ENCODE measurements around the gene QSOX2. TPM values are rescaled to one million over a fixed set of nuclear protein-coding genes. Genes with fewer than 3 reads are reported as not detected.

Gene QSOX2
- total RNA-seq, 1 donor = 7.1 TPM

DNA sequence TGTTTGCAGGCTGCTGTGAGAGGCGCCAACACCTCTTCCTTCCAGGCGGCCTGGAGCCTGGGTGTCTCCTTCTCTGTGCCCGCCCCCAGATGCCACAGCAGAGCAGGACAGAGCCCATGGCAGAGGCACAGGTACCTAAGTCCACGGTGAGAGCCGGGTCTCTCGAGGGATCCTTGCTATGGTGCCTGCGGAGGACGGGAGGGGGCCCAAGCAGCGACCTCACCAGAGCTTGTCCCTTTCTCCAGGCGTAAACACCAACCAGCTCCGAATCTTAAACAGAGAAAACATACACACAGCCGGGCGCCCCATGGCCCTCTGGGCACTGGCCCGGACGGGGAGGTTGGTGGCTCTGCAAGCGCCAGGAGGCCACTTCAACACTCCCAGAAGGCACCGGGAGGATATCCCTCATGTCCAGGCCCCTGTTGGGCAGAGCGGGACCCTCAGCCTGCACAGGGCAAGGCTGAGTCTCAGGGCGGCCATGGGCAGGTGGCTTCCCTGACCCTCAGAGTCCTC, 46.5 kb upstream of the QSOX2 start:
- DNase-seq (ENCODE audit: low read depth) = no peak
- H3K4me3 ChIP-seq (ENCODE audit: low read depth, low read length) = no peak overlapping the region
- TF ChIP-seq, protein P1, sequence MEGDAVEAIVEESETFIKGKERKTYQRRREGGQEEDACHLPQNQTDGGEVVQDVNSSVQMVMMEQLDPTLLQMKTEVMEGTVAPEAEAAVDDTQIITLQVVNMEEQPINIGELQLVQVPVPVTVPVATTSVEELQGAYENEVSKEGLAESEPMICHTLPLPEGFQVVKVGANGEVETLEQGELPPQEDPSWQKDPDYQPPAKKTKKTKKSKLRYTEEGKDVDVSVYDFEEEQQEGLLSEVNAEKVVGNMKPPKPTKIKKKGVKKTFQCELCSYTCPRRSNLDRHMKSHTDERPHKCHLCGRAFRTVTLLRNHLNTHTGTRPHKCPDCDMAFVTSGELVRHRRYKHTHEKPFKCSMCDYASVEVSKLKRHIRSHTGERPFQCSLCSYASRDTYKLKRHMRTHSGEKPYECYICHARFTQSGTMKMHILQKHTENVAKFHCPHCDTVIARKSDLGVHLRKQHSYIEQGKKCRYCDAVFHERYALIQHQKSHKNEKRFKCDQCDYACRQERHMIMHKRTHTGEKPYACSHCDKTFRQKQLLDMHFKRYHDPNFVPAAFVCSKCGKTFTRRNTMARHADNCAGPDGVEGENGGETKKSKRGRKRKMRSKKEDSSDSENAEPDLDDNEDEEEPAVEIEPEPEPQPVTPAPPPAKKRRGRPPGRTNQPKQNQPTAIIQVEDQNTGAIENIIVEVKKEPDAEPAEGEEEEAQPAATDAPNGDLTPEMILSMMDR (IDR thresholded peaks at IDR 0.05; ENCODE audit: insufficient read depth, low read length) = no peak

DNA sequence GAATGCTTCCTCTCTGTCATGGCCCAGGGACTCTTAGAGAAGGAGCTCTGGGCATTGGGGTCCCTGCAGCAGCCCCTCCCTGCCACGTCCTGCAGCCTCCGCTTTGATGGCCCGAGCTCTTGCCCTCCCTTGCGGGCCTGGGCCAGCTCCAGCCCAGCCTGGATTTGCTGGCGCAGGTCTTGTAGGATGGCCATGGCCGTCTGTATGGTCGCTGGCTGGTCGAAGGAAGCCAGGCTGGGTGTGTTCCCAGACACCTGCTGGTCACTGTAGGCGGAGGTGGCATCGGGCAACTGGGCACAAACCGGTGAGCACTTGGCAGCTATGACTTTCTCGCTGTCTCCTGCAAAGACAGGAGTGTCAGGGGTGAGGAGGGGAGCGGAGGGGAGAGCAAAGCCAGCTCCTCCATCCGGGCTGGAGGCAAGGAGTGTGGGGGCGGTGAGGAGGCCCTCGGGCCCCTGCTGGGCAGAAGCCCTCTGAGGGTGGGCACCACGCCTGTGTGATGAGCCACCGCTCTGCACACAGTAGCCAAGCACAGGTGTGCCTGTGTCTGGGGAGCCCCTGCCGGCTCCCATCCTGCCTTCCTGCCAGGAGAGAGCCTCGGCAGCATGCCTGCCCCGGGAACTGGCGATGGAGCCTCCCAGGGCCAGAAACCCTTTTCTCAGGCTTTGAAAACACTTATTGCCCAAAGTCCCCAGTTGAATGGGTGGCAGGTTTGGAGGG, 45.9 kb upstream of the QSOX2 start:
- H3K4me3 ChIP-seq (ENCODE audit: low read depth, low read length) = no peak overlapping the region
- TF ChIP-seq, protein P1 (IDR thresholded peaks at IDR 0.05; ENCODE audit: insufficient read depth, low read length) = no peak
- DNase-seq (ENCODE audit: low read depth) = no peak

DNA sequence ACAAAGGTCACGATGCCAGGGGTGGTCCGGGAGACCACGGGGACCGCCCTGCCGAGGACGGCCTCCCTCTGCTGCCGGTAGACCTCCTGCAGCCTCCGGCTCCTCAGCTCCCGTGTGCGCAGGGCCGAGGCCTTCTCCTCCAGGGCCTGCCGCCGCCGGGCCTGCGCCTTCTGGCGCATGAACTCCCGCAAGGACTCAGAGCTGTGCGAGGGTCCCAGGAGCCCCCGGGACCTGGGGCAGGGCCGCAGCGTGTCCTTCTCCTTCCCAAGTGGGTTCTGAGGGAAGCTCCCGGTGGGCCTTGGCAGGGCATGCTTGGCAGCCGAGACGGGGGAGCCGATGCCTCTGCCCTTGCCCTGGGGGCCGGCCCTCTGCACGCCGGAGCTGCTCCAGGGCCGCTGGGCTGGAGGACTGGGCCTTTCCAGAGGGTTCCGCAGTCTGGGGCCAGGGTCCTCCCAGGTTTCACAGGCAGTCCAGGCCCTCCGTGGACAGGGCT, 44.9 kb upstream of the QSOX2 start:
- H3K4me3 ChIP-seq (ENCODE audit: low read depth, low read length) = no peak overlapping the region
- TF ChIP-seq, protein P1 (IDR thresholded peaks at IDR 0.05; ENCODE audit: insufficient read depth, low read length) = no peak
- DNase-seq (ENCODE audit: low read depth) = no peak

DNA sequence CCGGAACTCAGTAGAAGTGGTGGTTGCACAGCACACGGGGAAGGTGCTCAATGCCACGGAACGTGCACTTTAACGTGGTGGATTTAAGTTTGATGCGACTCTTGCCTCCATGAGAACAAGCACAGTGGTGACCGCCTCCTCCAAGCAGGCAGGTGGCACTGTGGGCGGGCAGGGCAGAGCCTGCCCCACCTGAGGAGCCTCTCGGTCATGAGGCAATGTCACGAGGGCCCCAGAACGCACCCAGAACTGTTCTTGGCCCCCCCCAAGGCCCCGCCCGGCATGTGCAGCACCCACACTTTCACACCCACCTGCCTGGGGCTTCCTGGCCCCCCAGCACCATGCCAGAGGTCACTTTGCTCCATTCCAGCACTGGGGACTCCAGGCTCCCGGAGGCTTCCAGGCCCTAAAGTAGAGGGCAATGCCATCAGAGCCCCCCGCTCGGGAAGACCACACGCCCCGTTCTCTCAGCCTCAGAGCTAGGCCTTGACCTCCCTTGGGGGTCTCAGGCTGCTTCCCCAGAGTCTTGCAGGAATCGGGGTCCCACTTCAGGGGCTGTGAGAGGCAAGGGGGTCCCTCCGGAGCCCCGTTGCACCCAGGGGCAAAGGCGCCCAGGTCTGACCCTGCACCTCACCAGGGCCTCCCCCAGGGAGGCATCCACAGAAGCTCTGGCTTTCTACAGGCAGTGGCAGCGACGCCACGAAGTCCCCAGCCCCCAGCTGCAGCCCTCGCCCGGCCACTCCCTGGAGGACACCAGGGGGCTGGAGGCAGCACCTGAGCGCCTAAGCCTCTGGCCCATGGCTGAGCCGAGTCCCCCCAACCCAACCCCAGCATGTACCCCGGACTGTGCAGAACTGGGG, 44.3 kb upstream of the QSOX2 start:
- TF ChIP-seq, protein P1 (IDR thresholded peaks at IDR 0.05; ENCODE audit: insufficient read depth, low read length) = no peak
- H3K4me3 ChIP-seq (ENCODE audit: low read depth, low read length) = no peak overlapping the region
- no peak for DNase-seq (ENCODE audit: low read depth)

DNA sequence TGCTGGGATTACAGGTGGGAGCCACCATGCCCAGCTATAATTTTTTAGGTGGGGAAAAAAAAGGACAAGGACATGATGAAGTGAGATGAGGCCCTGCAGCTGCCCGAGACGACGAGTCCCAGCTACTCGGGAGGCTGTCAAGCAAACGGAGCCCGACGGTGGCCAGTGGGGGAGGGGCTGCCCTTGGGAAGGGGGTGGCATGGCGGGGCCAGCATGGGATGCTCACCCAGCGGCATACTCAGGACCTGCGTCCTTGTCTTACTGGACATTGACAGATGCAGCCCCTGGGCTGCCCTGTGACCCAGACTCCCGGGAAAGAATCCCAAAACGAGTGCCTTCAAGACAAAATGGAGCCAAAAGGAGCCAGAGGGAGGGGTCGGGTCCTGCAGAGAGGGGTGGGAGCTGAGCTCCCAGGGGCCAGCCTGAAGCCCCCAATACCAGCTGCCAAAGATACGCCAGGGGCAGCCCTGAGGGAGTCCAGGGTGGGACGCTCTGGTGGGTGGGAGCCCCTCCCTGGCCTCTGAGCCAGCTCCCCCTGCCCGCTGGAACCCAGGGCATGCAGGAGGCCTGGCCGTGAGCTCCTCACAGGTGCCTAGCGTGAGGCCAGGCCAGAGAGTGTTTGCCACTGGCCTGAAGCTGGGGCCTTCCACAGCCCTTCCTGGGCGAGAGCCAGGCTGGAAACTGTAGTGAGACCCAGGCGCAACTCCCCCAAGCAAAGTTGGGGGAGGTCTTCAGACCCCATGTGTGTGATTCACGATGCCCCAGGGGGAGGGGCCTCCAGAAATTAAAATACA, 42.5 kb upstream of the QSOX2 start:
- TF ChIP-seq, protein P1 (IDR thresholded peaks at IDR 0.05; ENCODE audit: insufficient read depth, low read length) = no peak
- no peak overlapping the region for H3K4me3 ChIP-seq (ENCODE audit: low read depth, low read length)
- DNase-seq (ENCODE audit: low read depth) = no peak

DNA sequence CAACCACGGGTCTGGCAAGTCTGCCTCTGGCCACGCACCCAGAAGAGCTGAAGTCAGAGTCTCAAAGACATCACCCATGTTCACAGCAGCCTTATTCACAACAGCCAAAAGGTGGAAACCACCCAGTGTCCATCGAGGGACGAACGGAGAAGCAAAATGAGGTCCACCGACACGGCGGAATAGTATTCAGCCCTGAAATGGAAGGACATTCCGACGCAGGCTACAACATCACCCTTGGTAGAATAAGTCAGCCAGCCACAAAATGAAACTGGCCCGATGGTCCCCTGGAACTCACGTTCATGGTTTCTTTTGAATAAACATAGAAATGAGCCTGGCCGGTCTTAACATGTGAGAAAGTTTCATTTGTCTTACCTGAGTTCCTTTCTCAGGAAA, 41.4 kb upstream of the QSOX2 start:
- no peak overlapping the region for H3K4me3 ChIP-seq (ENCODE audit: low read depth, low read length)
- TF ChIP-seq, protein P1 (IDR thresholded peaks at IDR 0.05; ENCODE audit: insufficient read depth, low read length) = no peak
- no peak for DNase-seq (ENCODE audit: low read depth)
